ENCODE data around the gene RNF111.

RNF111 gene

DNA sequence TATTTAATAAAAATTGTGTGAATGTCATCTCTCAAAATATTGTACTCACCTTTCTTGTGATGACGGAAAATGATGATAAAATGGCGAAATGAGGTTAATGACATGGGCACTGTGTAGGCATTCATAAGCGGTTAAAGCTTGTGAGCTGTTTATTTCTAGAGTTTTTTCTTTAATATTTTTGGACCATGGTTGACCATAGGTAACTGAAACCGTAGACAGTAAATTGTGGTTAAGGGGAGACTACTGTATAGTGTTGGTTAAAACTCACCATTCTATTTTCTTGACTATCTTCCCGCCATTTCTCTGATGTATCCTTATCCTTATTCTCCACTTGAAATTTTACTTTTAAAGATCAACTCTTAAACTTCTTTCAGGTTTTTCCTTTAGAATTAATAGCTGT, 14.5 kb downstream of the RNF111 start:
- DNase-seq = no peak

GRCh38 chr15:59002418-59002859, 15.0 kb downstream of the RNF111 start:
- peak; percentile 77 for DNase-seq

DNA sequence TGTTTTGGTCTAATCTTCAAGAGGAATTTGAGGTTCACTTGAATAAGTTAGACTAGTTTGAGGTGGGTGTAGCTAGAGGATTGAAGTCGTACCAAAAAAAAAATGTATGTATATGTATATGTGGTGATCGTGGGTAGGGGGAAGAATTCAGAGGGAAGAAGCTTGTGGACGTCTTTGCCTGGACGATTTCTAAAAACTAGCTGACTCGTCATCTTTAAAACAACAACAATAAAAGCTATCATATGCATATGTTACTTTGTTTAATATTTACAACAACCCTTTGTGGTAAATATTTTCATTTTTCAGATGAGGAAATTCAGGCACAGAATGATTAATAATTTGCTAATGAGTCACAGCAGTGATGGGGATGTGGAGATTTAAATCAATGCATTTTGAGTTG, 18.1 kb downstream of the RNF111 start:
- DNase-seq = no peak

DNA sequence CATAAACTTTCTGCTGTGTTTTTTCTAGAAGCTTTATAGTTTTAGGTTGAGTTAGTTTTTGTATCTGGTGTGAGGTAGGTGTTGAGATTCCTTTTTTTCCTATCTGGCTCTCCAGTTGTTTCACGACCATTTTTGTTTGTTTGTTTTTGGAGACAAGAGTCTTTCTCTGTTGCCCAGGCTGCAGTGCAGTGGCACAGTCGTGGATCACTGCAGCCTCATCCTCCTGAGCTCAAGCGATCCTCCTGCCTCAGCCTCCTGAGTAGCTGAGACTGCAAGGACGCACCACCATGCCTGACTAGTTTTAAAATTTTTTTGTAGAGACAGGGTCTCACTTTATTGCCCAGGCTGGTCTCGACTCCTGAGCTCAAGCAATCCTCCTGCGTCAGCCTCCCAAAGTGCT, 20.6 kb downstream of the RNF111 start:
- DNase-seq = no peak

- DNase-seq = no peak
Observed at GRCh38 chr15:59011262-59011952, 23.9 kb downstream of the RNF111 start.

GRCh38 chr15:59013246-59013873, 25.9 kb downstream of the RNF111 start:
- DNase-seq = no peak

DNA sequence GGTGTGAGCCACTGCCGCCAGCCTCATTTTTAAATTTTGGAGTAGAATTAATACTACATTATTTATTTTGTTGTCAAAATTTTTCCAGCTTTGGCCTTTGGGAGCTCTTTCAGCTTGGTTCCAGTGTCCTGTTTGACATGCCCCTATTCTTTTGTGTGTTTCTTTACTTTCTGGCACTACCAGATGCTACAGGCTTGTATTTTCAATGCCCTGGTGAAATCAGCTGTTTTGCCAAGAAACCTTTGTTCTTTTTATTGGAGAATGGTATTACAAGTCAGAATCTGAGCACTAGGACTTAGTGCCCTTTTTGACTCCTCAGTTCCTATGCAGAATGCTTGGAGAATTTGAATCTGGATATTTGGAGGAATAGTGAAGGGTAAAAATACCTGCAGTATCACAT, 26.6 kb downstream of the RNF111 start:
- no peak for DNase-seq

GRCh38 chr15:59017449-59017848, 30.0 kb downstream of the RNF111 start:
- no peak for DNase-seq

DNA sequence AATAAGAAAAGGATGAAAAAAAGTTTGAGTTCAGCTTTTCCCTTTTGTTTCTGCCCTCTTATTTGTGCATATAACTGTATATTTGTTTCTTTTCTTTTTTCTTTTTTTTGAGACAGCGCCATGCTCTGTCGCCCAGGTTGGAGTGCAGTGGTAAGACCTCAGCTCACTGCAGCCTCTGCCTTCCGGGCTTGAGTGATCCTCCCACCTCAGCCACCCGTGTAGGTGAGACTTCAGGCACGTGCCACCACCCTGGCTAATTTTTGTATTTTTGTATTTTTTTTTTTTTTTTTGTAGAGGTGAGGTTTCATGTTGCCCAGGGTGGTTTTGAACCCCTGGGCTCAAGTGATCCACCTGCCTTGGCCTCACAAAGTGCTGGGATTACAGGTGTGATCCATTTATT, 31.4 kb downstream of the RNF111 start:
- DNase-seq = no peak

- no peak for DNase-seq
Observed at GRCh38 chr15:59020322-59020721, 32.9 kb downstream of the RNF111 start.

GRCh38 chr15:59022188-59022587, 34.7 kb downstream of the RNF111 start:
- DNase-seq = no peak

GRCh38 chr15:59026207-59026606, 38.7 kb downstream of the RNF111 start:
- no peak for DNase-seq

- DNase-seq = no peak
Observed at GRCh38 chr15:59028387-59028955, 41.0 kb downstream of the RNF111 start.

GRCh38 chr15:59029554-59029953, 42.1 kb downstream of the RNF111 start:
- DNase-seq = no peak

GRCh38 chr15:59035201-59035600, 47.7 kb downstream of the RNF111 start:
- no peak for DNase-seq

- no peak for DNase-seq
Observed at GRCh38 chr15:59039225-59039624, 51.8 kb downstream of the RNF111 start.

GRCh38 chr15:59042041-59042440, 54.6 kb downstream of the RNF111 start:
- DNase-seq = no peak

- DNase-seq = no peak
Observed at GRCh38 chr15:59048897-59049296, 61.4 kb downstream of the RNF111 start.

GRCh38 chr15:59051873-59052861, 64.7 kb downstream of the RNF111 start:
- DNase-seq = no peak

- no peak for DNase-seq
Observed at GRCh38 chr15:59052915-59053407, 65.5 kb downstream of the RNF111 start.

DNA sequence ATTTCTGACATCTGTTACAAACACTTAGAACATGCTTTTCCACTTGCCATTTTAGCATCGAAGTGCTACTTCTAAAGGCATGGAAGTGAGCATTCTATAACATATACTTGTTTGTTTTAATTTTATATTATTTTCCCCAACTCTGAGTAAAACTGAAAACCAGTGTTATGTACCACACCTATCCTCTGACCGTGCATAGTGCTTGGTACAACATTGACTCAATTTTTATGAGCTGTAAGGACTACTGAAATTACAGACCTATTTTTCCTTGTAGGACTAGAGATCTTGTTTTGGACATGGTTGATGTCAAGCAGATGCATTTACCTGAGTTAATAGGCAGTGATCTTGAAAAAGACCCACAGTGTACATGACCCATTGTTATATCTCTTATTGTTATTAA, 66.0 kb downstream of the RNF111 start:
- no peak for DNase-seq

DNA sequence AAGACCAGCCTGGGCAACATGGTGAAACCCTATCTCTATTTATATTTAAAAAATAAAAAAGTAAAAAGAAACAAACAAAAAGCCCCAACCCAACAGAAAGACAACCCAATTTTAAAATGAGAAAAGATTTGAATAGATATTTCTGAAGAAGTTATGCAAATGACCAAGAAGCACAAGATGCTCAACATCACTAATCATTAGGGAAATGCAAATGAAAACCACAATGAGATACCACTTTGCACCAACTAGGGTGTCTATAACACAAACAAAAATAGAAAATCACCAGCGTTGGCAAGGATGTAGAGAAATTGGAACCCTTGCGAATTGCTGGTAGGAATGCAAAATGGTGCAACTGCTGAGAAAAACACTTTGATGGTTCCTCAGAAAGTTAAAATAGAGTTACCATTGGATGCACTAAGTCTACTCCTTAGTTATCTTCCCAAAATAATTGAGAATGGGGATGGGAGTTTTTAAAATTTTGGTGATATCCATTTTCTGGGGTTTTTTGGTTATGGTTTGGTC, 71.7 kb downstream of the RNF111 start:
- no peak for DNase-seq

DNA sequence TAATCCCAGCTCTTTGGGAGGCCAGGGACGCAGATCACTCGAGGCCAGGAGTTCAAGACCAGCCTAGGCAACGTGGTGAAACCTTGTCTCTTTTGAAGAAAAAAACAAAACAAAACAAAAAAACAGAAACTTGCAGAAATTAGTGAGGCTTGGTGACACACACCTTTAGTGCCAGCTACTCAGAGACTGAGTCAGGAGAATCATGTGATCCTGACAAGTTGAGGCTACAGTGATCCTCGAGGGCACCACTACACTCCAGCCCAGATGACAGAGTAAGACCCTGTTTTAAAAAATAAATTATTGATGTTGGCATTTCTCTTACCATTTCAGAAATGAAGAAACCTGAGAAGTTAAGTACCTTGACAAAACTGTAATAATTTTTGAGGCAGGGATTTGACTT, 72.9 kb downstream of the RNF111 start:
- DNase-seq = no peak

All from SIG-M5 (cell line).